ENCODE measurements around the gene APC2. TPM values are rescaled to one million over a fixed set of nuclear protein-coding genes. Genes with fewer than 3 reads are reported as not detected.

The APC2 gene
- total RNA-seq, 1 donor from 2014 or later: not detected

- H3K4me3 ChIP-seq (ENCODE audit: low read depth, low read length): no peak overlapping the region
Measured at GRCh38 chr19:1509602-1510441, 59.9 kb downstream of the APC2 start.

GRCh38 chr19:1510442-1510806 is 60.5 kb downstream of the APC2 start:
- no peak for DNase-seq (ENCODE audit: low read depth)
- H3K4me3 ChIP-seq (ENCODE audit: low read depth, low read length): no peak overlapping the region
- TF ChIP-seq CTCF (conservative IDR thresholded peaks at IDR 0.05; ENCODE audit: low read depth, low read length): no peak

More at GRCh38 chr19:1509602-1510441, 59.9 kb downstream of the APC2 start:
- no peak for DNase-seq (ENCODE audit: low read depth)
- TF ChIP-seq CTCF (conservative IDR thresholded peaks at IDR 0.05; ENCODE audit: low read depth, low read length): no peak

DNA sequence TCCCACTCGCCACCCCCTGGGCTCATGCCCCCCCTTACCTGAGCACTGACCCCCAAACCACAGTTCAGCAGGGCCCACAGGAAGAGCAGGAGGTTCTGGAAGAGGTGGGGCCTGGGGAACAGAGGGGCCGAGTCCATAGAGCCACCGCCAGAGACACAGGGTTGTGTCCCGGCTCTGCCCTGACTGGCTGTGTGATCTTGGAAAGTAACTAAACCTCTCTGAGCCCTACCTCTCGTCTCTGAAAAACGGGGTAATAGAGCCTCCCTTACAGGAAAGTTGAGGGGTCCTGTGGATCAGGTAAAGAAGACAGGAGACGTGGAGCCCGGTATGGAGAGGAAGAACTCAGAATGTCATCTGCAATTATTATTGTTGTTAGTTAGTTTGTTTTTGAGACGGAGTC is 60.9 kb downstream of the APC2 start:
- H3K4me3 ChIP-seq (ENCODE audit: low read depth, low read length): no peak overlapping the region
- TF ChIP-seq CTCF (conservative IDR thresholded peaks at IDR 0.05; ENCODE audit: low read depth, low read length): no peak

DNA sequence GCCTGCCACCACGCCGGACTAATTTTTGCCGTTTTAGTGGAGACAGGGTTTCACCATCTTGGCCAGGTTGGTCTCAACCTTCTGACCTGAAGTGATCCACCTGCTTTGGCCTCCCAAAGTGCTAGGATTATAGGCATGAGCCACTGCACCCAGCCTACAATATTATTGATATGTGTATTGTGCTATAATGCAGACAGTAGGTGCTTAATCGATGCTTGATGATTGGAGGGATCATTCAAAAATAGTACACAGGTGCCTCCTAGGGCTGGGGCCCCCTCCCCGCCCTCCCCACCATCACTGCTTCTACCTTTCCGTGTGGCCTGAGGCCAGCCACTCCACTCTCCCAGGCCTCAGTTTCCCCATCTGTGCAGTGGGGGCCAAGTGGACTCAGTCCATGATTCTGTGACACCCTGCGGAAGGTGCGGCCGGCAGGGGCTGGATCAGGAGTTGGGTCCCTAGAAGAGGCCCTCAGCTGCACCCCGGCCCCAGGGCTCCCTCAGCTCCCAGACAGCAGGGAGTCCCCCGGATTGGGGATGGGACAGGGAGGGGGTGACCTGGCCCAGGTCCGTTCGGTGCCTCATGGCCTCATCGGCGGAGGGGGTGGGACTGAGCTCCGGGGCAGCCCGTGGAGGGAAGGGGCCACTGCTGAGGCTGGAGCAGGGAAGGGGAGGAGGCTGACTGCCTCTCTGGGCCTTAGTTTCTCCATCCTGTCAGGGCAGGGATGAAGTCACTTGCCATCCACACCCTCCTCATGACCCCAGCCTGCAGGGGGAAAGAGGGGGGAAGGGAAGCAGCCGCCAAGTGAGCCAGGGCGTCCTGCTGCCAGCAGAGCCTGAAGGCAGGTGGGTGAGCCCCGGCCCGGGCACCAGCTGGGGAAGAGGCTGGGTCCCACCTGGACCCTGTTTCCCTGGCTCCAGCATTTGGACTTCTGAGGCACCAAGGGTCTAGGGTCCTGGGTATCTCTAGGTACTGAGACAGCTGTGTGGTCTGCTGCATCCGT is 61.7 kb downstream of the APC2 start:
- no peak for TF ChIP-seq CTCF (conservative IDR thresholded peaks at IDR 0.05; ENCODE audit: low read depth, low read length)
- peak overlapping the region; percentile 70 for H3K4me3 ChIP-seq (ENCODE audit: low read depth, low read length)
- DNase-seq (ENCODE audit: low read depth): no peak

More for the DNA sequence above, 60.9 kb downstream of the APC2 start:
- DNase-seq (ENCODE audit: low read depth): no peak

- no peak for DNase-seq (ENCODE audit: low read depth)
- TF ChIP-seq CTCF (conservative IDR thresholded peaks at IDR 0.05; ENCODE audit: low read depth, low read length): no peak
- H3K4me3 ChIP-seq (ENCODE audit: low read depth, low read length): peak within 1 kb of the TSS; percentile 70
Measured at GRCh38 chr19:1512671-1513498, 63.0 kb downstream of the APC2 start, which contains the start of gene ADAMTSL5. Gene ADAMTSL5, minus strand, starts transcription at chr19:1513019. Its CDS starts 2,076 bp downstream, at chr19:1510943.
